ENCODE data around the gene NPSR1.

DNA sequence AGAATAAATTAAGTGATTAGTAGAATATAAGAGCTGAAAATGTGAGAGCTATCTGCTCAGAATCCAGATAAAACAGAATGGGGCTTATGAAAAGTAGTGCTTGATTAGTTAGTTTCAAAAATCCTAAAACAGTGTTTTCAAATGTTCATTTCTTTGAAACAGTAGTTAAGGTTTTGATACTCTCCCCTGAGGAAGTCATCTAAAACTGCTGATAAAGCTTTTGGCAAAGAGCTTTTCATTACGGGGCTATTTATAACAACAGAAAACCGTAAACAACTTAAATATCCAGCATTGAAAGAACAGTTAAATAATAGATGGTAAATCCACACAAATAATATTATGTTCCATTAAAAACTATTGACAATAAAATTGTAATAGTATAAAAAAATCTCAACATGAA lies 77.5 kb downstream of the NPSR1 start:
- no peak for TF ChIP-seq EZH2 (IDR thresholded peaks at IDR 0.05; ENCODE audit: insufficient read depth, low read length)
- TF ChIP-seq, protein P1, sequence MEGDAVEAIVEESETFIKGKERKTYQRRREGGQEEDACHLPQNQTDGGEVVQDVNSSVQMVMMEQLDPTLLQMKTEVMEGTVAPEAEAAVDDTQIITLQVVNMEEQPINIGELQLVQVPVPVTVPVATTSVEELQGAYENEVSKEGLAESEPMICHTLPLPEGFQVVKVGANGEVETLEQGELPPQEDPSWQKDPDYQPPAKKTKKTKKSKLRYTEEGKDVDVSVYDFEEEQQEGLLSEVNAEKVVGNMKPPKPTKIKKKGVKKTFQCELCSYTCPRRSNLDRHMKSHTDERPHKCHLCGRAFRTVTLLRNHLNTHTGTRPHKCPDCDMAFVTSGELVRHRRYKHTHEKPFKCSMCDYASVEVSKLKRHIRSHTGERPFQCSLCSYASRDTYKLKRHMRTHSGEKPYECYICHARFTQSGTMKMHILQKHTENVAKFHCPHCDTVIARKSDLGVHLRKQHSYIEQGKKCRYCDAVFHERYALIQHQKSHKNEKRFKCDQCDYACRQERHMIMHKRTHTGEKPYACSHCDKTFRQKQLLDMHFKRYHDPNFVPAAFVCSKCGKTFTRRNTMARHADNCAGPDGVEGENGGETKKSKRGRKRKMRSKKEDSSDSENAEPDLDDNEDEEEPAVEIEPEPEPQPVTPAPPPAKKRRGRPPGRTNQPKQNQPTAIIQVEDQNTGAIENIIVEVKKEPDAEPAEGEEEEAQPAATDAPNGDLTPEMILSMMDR (IDR thresholded peaks at IDR 0.05; ENCODE audit: insufficient read depth, low read depth, low read length) = no peak

Measured in astrocyte (in vitro differentiated cells and primary cell).